Stimulated activated CD4-positive, alpha-beta T cell treated with anti-CD3 and anti-CD28 coated beads, TNF-alpha, amount 100 ng/mL, for 4 hours (primary cell): ENCODE results near the gene KIAA1671.
"Not testable (repeated sequence)": the region's sequence is repeated elsewhere in the genome, so short reads cannot be mapped to it uniquely, and the experiment has no call there.

Source experiments
- DNase-seq, 3 experiments: peaks; one replicate each; pipeline ENCODE4 v3.0.0-alpha.2; 2020; ENCODE audit warnings: low read depth in 3 of 3

KIAA1671 gene

GRCh38 chr22:25200967-25201366, 248.5 kb downstream of the KIAA1671 start:
- DNase-seq = no peak

- DNase-seq = no peak
Observed at GRCh38 chr22:25201557-25202273, 249.2 kb downstream of the KIAA1671 start.

GRCh38 chr22:25202290-25202921, 249.9 kb downstream of the KIAA1671 start:
- DNase-seq = peak in 2 of 3 experiments; percentile 12 to 15

GRCh38 chr22:25203082-25203481, 250.6 kb downstream of the KIAA1671 start:
- DNase-seq = no peak

- not testable (repeated sequence) for DNase-seq
Observed at GRCh38 chr22:25204547-25204946, 252.0 kb downstream of the KIAA1671 start.

- DNase-seq = no peak
Observed at GRCh38 chr22:25205847-25206246, 253.3 kb downstream of the KIAA1671 start.

GRCh38 chr22:25206998-25207397, 254.5 kb downstream of the KIAA1671 start:
- no peak for DNase-seq

GRCh38 chr22:25207553-25208157, 255.1 kb downstream of the KIAA1671 start:
- DNase-seq = no peak

GRCh38 chr22:25208328-25208727, 255.8 kb downstream of the KIAA1671 start:
- DNase-seq = no peak

GRCh38 chr22:25208743-25209505, 256.4 kb downstream of the KIAA1671 start:
- no peak for DNase-seq

- DNase-seq = no peak
Observed at GRCh38 chr22:25210793-25211192, 258.3 kb downstream of the KIAA1671 start.

GRCh38 chr22:25212337-25212736, 259.8 kb downstream of the KIAA1671 start:
- DNase-seq = no peak

- no peak for DNase-seq
Observed at GRCh38 chr22:25213221-25213620, 260.7 kb downstream of the KIAA1671 start.

- DNase-seq = no peak
Observed at GRCh38 chr22:25216230-25216629, 263.7 kb downstream of the KIAA1671 start.

- no peak for DNase-seq
Observed at GRCh38 chr22:25219211-25219689, 266.7 kb downstream of the KIAA1671 start, which contains the start of gene CRYBB2. Gene CRYBB2 (plus strand): TSS chr22:25219639. CDS start chr22:25221430, 1,791 bp downstream.

- DNase-seq = no peak
Observed at GRCh38 chr22:25219948-25220442, 267.5 kb downstream of the KIAA1671 start.

- DNase-seq = no peak
Observed at GRCh38 chr22:25221790-25222189, 269.3 kb downstream of the KIAA1671 start.

GRCh38 chr22:25223269-25223850, 270.8 kb downstream of the KIAA1671 start:
- no peak for DNase-seq

- no peak for DNase-seq
Observed at GRCh38 chr22:25228822-25229221, 276.3 kb downstream of the KIAA1671 start.

- not testable (repeated sequence) for DNase-seq
Observed at GRCh38 chr22:25230760-25231159, 278.2 kb downstream of the KIAA1671 start.

- DNase-seq = no peak
Observed at GRCh38 chr22:25232301-25232700, 279.8 kb downstream of the KIAA1671 start.
